Stimulated activated CD8-positive, alpha-beta memory T cell treated with anti-CD3 and anti-CD28 coated beads, Interleukin-2, amount 100 ng/mL, for 48 hours (primary cell): Measurements from ENCODE around the gene SPATS2L.

Source experiments
- DNase-seq, 2 donors: peaks; one replicate each; pipeline ENCODE4 v3.0.0-alpha.2; 2020; ENCODE audit warnings: low read depth in 2 of 2

Gene SPATS2L, protein sequence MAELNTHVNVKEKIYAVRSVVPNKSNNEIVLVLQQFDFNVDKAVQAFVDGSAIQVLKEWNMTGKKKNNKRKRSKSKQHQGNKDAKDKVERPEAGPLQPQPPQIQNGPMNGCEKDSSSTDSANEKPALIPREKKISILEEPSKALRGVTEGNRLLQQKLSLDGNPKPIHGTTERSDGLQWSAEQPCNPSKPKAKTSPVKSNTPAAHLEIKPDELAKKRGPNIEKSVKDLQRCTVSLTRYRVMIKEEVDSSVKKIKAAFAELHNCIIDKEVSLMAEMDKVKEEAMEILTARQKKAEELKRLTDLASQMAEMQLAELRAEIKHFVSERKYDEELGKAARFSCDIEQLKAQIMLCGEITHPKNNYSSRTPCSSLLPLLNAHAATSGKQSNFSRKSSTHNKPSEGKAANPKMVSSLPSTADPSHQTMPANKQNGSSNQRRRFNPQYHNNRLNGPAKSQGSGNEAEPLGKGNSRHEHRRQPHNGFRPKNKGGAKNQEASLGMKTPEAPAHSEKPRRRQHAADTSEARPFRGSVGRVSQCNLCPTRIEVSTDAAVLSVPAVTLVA

DNA sequence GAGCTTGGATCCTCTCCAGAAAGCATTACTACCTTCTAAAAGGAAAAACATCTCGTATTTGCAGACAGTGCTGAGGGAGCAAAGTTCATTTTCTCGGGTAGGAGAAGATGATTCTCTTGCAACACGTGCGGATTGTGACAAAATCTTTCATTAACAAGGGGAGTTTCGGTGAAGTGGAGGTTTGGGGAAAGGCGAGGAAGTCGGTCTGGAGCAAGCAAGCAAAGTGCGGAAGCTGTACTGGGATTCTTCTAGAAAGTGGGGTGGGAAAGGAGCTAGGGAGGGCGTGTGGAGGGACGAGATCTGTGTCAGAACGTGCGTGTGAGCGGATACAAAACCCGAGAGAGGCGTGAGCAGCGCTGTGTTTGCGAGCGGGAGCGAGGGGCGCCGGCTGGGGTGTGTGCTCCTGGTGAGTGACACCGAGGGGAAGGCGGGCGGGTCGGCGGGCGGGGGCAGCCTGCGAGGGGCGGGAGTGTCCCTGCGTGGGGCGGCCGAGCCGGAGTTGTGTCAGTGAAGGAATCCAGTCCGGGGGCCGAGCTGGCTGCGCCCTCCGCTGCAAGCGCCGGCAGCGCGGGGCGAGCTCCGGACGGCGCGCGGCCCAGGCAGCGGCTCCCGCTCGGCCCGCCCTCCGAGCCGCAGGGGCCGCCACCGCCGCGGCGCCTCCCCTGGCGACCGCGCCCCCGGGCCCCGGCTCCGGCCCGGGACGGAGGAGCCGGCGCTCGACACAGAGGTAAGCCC is at the start of gene SPATS2L:
Gene SPATS2L (plus strand): TSS at position 498 of the 735 bp plus-strand sequence. CDS start 82,552 bp downstream, outside the sequence.
- DNase-seq = peak; percentile 41 to 45

DNA sequence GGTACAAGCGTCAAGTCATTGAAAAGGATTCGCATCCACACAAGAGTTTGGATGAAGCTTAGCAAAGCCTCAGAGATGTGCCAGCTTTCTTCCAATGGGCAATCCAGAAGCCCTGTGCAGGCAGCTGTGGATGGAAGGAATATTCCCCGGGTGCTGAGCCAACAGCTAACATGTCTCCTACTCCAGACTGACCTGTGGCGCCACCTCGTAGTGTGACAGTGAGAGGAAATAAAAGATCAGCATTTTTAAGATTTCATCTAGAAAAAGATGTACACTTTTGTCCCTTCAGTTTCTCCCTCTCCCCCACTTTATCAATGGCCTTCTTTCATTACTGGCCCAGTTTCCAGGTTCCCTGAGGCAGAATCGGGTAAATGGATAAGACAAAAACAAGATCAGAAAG is 48.9 kb upstream of the SPATS2L start:
- no peak for DNase-seq

DNA sequence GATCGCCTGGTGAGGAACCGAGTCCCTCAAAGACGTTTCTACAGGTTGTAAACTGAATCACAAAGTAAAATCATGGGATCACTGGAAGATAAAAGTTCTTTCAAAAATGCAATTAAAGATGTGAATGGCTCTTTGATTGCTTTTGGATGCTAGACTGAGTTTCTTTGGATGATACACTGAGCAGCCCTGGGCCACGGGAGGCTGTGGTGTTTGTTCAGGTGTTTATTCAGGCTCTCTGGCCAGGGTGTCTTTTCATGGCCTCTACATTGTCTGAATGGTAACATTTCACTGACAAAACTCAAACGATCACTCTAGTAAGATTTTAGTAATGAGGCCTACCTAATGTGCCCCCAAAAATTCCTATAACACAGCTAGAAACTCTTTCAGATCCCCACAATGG is 48.4 kb upstream of the SPATS2L start:
- no peak for DNase-seq

DNA sequence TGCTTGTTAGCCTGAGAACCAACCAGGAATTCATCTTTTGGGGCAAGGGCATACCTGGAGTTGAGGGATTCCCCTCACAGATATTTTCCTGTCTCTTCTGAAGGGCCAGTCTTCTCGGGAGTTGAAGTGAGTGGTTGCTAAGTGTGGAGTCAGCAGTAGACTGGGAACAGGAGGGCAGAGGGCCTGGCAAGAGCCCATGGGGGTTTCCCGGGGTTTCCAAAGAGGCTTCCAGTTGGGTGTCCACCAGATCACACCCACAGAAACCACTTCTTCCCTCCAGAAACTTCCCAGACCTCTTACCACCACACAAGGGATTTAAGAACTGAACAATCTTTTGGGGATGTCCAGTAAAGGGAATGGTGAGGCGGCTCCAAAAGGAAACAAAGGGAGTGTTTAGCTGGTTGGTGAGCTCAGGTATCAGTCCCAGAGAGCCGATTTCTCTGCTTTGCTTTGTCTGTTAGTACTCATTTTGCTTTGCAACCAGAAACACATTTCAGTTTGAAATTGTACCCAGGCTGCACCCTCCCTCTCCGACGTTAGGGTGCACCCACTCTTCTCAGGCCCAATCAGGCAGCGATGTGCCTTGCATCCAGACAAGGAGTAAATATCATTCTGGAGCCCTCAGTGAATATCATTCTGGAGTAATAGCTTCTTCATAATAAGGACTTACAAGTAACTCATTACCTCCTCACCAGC is 47.5 kb upstream of the SPATS2L start:
- no peak for DNase-seq

DNA sequence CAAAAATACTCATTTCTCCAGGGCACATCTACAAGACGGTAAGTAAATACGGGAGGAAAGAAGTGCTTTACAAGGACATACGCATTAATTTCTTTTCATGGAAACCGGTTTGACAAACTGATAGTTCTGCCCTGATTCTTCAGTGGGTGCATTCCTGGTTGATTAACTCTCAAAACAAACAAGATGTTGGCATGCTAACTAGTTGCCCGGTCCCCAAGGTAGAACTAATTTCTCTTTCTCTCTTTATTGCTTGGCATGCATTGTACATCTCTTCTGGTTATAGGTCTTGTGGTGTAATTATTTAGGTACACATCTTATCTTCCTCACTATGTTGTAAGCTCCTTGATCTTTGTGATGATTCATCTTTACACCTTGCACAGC is 46.9 kb upstream of the SPATS2L start:
- no peak for DNase-seq

DNA sequence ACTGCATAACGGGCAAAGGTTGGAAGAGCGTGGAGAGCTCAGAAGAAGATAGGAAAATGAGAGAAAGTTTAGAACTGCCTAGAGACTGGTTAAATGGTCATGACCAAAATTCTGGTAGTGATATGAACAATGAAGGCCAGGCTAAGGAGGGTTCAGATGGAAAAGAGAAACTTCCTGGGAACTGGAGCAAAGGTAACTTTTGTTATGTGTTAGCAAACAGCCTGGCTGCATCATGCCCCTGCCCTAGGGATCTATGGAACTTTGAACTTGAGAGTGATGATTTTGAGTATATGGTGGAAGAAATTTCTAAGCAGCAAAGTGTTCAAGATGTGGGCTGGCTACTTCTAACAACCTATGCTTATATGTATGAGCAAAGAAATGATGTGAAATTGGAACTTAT is 44.4 kb upstream of the SPATS2L start:
- no peak for DNase-seq

DNA sequence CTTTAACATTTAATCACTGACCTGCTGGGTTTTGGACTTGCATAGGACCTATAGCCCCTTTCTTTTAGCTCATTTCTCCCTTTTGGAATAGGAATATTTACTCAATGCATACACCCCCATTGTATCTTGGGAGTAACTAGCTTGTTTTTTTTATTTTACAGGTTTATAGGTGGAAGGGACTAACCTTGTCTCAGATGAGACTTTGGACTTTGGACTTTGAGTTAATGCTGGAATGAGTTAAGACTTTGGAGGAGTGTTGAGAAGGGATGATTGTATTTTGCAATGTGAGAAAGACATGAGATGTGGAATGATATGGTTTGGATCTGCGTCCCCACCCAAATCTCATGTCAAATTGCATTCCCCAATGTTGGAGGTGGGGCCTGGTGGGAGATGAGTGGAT is 43.2 kb upstream of the SPATS2L start:
- DNase-seq = no peak

DNA sequence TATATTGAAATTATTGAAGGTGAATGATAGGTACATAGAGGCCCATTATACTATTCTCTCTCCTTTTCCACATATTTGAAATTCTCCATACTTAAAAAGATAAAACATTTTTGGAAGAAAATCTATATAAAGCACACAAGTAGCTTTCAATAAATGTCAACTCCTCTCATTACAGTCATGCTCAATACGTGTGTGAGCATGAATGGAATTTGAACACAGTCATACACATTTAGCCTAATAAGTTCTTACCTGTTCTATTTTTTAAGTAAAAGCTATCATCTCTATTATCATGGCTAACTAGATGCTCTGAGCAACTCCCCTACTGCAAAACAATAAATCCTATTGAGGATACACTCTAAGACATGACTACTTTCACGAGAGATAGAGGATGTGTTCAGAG is 41.9 kb upstream of the SPATS2L start:
- DNase-seq = no peak

DNA sequence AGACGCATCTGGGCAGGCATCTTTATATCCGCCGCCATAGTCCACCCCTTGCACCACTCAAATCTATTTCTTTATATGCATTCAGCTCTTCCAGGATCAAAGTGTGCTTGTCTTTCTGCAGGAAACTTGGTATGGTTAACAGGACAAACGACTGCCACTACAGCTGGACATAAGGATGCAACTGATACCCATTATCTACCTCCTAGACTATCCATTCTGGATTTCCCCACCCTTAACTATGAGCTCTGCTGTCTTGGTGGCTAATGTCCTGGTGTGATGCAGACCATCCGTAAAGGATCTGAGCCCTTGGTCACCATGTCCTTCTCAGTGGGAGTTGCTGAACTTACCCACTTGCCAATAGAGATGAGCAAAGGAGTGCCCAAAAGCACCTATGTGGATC is 40.1 kb upstream of the SPATS2L start:
- DNase-seq = no peak

DNA sequence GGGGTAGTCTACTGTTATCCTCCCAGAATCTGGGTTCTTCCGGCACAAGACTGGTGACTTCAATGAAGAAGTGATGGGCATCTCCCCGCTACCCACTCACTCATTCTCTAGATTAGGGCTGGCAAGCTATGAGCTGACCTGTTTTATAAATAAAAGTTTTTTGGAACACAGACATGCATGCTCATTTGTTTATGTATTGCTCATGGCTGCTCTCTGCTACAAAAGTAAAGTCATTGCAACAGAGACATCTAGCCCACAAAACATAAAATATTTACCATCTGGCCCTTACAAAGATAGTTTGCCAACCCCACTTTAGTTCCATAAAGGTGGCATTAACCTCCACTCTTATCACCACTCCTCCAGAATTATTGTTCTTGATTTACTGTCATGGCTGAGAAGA is 39.1 kb upstream of the SPATS2L start:
- no peak for DNase-seq

DNA sequence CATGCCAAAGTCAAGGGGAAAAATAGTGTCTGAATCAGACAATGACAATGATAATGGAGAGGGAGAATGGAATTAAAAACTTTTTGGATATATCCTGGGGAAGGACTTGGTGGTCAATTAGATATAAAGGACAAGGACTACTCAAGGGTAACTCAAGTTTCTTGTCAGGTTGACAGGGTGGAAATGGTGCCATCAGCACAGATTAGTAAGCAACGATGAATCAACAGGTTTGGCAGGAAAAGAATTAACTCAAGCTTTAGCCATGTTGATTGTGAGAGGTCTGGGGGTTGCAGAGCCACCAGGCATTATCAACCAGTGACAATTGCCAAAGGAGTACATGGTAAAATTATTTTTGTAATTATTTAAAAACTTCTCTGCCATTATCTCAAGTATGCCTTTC is 35.8 kb upstream of the SPATS2L start:
- no peak for DNase-seq

DNA sequence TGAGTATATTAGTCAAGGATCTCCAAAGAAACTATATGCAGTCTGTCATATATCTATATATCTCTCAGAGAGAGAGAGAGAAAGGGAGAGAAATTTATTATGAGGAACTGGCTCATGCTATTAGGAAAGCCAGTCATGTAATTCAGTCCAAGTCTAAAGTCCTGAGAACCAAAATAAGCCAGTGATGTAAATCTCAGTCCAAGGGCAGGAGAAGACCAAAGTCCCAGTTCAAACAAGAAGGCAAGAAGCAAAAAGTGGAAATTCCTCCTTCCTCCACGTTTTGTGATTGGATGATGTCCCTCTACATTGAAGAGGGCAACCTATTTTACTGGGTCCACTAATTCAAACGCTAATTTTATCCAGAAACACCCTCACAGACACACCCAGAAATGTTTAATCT is 34.2 kb upstream of the SPATS2L start:
- DNase-seq = no peak

DNA sequence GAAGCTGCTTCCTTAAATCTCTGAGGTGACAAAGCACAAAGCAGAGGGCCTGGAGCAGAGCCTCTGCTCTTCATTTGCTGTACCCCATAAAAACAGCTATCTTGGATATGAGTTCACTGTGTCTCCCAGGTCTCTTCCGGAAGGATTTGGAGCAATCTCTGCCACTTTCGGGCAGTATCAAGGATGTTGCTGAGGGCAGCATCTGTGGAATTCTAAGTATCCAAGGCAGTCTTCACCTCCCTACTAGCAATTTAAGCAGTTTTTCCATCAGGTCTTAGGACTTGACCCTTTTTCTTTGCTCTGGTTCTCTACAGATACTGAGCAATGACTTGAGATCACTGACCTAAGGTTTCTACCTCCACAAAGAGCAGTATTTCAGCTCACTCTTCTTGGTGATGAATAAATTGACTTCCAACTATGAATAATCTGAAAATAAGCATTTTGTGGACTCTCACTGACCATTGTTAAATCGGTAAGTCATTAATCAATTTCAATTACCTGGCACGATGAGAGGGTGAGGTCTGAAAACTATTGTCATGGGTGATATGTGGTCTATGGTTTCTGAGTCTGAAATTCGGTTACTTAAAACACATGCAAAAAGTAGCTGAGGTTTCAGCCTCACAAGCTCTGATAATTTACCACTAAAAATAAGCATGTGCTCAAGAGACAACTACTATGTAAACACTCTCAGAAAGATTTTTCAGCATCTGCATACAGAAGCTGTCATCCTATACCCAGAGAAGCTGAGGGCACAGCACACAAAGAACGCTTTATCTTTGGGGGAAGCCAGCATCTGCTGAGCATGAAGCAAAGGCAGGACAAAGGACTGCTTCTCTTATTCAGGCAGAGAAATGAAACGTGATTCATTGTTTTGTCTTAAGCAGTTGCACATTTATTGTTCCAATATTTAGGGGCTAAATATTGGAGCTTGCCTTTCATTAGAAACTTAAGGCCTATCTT is 32.1 kb upstream of the SPATS2L start:
- no peak for DNase-seq

DNA sequence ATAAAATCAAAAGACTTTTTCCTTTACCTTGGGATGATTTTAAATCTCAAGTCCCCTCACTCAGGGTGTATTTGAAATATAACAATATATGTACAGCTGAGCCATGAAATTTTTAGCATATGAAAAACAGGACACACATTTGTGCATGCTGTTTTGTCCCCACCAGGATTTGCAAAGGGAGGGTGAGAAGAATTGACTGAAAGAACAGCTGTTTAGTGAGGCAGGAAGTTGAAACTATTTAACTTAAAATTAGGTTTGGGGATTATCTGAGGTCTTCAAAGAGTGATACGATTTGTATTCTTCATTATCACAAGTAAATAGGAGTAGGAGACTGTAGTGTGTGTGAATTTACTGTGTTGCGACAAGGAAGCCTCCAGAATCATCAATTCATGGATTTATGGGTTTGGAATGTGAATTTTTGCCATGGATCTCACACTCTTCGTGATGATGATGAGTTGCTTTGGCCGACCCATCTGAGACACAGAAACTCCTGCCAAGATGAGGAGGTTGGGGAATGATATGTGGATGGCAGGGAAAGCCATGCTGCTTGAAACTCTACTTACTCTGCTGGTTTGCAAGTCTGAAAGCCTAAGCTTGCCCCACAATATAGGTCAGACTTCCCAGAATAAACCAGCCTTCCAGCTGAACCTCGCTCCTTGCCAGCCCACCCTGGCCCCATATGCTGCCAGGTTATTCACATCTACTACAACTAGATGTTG is 31.0 kb upstream of the SPATS2L start:
- no peak for DNase-seq

DNA sequence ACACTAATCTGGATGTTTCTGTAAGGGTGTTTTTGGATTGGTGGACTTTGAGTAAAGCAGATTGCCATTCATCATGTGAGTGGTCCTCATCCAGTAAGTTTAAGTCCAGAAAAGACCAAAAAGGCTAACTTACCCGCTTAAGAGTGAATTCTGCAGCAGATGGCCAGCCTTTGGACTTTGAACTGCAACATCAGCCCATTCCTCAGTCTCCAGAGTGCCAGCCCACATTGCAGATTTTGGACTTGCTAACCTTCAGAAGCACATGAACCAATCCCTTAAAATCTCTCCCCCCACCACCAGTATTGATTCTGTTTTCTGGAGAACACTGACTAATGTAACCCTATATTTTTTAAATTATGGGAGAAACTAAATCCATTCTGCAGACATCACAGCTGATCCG is 30.0 kb upstream of the SPATS2L start:
- DNase-seq = no peak

DNA sequence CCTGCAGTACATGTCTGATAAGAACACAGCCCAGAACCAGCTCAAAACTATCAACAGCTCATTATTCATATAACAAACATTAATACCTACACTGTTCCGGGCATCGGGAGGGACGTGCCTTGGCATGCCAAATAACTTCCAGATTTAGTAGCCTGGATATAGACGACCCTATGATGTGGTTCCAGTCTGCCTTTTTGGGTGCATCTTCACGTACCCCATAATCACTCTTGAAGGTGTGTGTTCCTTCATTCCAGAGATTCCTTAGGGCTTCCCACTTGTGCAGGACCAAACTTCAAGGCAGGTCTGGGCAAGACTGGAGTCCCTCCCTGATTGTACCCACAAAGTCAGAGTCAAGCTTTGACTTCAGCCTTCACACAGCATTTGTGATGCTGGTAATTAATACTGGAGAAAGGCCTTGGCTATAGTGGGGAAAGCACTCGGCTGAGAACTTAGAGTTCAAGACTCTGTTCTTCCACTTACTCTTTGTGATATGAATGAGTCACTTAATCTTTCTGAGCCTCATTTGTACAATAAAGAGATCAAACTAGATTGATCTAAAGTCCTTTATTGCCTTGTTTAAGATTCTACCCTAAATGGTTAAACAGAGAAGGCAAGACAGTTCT is 27.7 kb upstream of the SPATS2L start:
- no peak for DNase-seq

DNA sequence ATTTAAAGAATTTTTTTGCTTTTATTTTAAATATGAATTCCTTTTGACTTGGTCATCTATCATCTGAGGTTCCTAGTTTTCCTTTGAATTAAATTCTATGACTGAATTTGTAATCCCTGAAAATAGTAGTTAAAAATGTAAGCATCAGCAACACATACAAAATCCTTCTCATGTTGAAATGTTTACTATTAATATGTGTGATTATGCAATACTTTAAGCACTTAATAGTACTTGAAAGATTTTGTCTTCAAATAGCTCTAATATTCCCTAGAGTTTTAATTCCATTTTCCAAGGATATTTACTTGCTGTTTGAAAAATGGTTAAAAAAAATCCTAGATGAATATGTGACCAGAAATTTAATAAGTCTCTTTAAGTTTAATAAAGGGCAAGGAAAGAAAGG is 26.6 kb upstream of the SPATS2L start:
- DNase-seq = no peak

DNA sequence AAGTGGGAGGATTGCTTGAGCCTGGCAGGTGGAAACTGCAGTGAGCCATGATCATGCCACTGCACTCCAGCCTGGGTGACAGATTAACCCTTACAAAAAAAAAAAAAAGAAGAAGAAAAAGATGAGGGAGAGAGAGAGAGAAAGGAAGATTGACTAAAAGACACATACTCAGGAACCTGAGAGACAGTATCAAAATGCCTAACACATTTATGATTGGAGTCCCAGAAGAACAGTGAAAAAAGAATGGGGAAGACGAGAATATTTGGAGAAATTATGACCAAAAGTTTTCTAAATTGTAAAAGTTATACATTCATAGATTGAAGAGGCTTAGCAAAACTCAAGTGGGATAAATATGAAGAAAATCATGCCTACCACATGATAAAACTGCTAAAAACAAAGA is 19.9 kb upstream of the SPATS2L start:
- DNase-seq = no peak

DNA sequence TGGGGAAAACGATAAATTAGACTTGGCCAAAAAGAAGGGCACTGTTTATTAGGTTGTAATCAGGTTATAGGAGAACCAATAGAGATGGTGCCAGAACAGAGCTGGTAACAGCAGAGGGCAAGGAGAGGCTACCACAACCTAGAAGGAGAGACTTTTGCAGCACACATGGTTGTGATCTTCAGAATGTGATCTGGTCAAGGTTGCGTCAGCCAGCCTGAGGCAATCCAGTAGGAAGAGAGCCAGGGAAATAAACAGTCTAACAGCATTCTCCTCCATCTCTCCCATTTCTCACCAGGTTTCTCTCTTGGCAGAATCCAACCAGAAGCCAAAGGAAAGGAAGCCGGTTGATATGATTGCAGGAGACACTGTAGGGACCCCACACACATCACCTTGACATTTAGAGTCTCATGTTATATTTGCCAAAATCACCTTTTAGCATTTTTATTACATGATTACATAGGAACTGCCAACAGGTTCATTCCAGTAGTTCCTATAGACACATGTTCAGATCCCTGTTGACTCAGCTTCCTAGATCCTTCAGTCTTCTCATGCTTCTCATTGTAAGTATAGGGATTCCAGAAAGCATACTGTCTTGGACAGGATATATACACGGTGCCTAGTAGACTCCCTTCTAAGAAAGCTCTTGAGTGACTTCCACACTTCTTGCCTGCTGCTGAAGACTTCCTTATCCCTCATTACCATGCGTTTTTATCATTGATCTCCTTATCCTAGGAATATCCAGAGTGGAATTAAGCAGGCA is 17.6 kb upstream of the SPATS2L start:
- DNase-seq = no peak
